NT2/D1 (cell line): ENCODE data around the gene SH3BP2.

Experiments used
- DNase-seq: peaks from one replicate; pipeline ENCODE4 v3.0.0-alpha.2; 2011; ENCODE audit warnings: low read depth, low spot score
- H3K27me3 ChIP-seq: 2 replicates; pipeline ENCODE4 v1.6.0; 2011; ENCODE audit warnings: mild to moderate bottlenecking; ENCODE audit not compliant: insufficient read length, insufficient read depth
- H3K36me3 ChIP-seq: 2 replicates; pipeline ENCODE4 v1.6.1; 2011; ENCODE audit warnings: mild to moderate bottlenecking, low read length, mixed read lengths; ENCODE audit not compliant: insufficient read depth, insufficient read length
- H3K4me1 ChIP-seq: 2 replicates; pipeline ENCODE4 v1.5.1; 2011; ENCODE audit not compliant: insufficient read depth, insufficient read length
- H3K4me3 ChIP-seq: 2 replicates; pipeline ENCODE4 v1.5.1; 2011; ENCODE audit warnings: low read depth; ENCODE audit not compliant: insufficient read length
- H3K9ac ChIP-seq: 2 replicates; pipeline ENCODE4 v1.6.0; 2011; ENCODE audit warnings: low read depth; ENCODE audit not compliant: insufficient read length
- H3K9me3 ChIP-seq: 2 replicates; pipeline ENCODE4 v1.5.1; 2011; ENCODE audit warnings: mild to moderate bottlenecking, low read length; ENCODE audit not compliant: insufficient read depth
- SUZ12 ChIP-seq: IDR thresholded peaks from 2 replicates; pipeline ENCODE4 v1.6.1; 2011; ENCODE audit not compliant: insufficient read length, insufficient read depth; ENCODE audit errors: extremely low read depth
- YY1 ChIP-seq: IDR thresholded peaks from 2 replicates; pipeline ENCODE4 v1.6.1; 2011; ENCODE audit not compliant: insufficient read length, insufficient read depth
- ZNF274 ChIP-seq: IDR thresholded peaks from 2 replicates; pipeline ENCODE4 v1.6.1; 2011; ENCODE audit warnings: mild to moderate bottlenecking, low read depth, low read length

Gene SH3BP2

DNA sequence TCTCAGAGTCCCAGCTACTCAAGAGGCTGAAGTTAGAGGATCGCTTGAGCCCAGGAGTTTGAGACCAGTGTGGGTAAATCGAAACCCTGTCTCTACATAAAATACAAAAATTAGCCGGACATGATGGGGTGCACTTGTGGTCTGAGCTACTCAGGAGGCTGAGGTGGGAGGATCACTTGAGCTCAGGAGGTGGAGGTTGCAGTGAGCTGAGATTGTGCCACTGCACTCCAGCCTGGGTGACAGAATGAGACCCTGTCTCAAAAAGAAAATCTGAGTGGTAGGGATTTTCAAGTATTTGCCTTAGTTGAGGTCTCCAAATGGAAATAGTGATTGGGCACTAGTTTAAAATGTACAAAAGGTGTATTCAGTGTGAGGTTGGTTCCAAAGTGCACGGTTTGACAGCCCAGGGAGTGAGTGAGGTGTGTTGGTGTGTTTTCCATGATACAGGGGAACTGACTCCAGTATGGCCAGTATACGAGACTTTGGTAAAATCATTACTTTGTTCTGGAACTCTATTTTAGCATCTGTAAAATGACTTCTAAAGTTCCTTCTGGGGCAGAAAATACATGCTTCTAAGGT, 64.6 kb downstream of the SH3BP2 start:
- no peak overlapping the region for H3K9ac ChIP-seq
- no peak for TF ChIP-seq YY1
- TF ChIP-seq ZNF274 = no peak
- TF ChIP-seq SUZ12 = no peak
- H3K36me3 ChIP-seq = peaks cover 19% of the 10 kb centered on the region
- DNase-seq = no peak
- no peaks in the 10 kb centered on the region for H3K9me3 ChIP-seq
- no peak overlapping the region for H3K4me3 ChIP-seq
- peaks cover 4% of the 10 kb centered on the region for H3K4me1 ChIP-seq
- no peaks in the 10 kb centered on the region for H3K27me3 ChIP-seq

DNA sequence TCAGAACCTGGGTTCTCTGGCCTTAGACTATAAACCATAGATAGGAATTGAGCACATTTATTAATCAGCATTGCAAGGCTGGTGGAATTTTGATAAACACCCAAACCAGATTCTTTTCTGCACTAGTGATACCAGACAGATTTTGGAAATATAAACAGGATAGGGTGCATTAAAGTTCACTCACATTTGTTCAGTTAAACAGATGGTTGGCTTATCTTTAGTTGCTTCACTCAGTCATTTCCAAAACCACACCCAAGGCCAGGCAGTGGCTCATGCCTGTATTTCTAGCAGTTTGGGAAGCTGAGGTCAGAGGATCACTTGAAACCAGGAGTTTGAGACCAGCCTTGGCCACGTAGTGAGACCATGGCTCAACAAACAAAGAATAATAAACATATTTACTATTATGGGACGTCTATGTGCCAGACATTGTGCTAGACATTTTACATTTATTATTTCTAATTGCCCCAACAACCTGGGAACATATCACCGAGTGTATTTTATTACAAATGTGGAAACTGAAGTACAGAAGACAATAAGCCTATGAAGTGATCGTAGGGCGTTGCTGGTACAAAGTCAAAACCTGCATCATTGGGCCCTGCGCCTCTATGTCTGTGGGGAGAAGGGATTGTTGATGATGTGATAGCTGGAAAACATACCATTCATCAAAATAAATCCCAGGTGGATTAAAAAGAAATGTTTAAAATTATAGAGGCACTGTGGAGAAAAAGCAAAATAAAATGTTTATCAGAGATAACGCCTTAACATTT, 65.7 kb downstream of the SH3BP2 start:
- Histone ChIP-seq H3K27me3 (no peaks in the 10 kb centered on the region), H3K36me3 (peaks cover 14% of the 10 kb centered on the region), H3K4me3 (no peak overlapping the region), H3K9me3 (no peaks in the 10 kb centered on the region), H3K9ac (no peak overlapping the region), H3K4me1 (peaks cover 7% of the 10 kb centered on the region)
- no peak for DNase-seq
- TF ChIP-seq ZNF274 = no peak
- no peak for TF ChIP-seq SUZ12
- no peak for TF ChIP-seq YY1

DNA sequence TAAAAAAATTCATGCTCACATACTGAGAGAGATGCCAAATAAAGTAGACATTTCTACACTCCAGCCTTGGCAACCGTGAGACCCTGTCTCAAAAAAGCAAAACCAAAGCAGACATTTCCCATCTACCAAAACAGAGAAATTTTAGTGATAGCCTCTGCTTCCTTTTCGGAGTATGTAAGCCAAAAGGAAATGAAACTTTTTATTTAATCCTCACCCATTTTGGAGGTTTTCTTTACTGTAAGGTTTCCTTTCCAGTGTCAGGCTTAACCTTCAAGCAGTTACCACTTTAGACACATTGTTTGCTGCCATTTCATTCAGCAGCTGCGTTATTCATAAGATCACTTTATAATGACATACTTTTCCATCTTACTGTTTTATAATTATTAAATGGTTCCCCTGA, 66.6 kb downstream of the SH3BP2 start:
- Histone ChIP-seq H3K4me3 (no peak overlapping the region), H3K4me1 (peaks cover 7% of the 10 kb centered on the region), H3K9me3 (no peaks in the 10 kb centered on the region), H3K9ac (no peak overlapping the region), H3K27me3 (no peaks in the 10 kb centered on the region), H3K36me3 (peaks cover 5% of the 10 kb centered on the region)
- no peak for DNase-seq
- TF ChIP-seq SUZ12 = no peak
- no peak for TF ChIP-seq ZNF274
- no peak for TF ChIP-seq YY1

DNA sequence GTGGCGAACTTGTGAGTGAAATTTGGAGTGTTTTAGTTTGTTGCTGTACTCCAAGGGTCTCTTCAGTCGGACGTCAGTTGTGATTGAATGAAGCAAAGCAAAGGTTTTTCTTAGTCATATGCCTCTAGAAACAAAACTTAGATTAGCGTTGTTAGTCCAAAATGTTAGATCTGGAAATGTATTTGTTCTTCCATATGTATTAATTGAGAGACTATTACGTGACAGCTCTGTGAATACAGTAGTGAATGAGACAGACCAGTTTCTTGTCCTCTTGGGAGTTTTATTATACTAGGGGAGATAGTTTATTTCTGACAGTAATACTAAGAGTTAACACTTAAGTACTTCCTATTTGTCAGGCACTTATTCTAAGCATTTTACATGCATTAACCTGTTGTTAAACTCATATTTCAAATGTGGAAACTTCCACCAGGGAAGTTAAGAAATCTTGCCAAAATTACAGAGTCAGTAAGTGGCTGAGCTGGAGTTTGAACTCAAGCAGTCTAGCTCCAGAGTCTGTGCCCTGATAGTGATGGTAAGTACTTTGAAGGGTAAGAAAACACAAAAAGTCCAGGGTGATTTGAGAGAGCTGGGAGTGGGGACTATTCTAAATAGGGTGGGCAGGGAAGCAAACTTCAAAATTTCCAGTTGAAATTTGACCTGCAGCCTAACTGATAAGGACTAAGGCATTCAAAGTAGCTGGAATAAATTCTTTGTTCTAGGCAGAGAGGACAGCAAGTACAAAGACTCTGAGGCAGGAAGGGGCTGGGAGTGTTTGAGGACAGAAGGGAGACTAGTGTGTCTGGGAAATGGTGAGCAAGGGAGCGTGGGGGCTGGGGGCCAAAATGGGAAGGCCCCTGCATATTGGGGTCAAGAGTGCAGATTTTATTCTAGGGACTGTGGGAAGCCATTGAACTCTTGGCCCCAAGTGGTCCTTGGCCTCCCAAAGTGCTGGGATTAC, 67.8 kb downstream of the SH3BP2 start:
- no peak for DNase-seq
- no peak overlapping the region for H3K4me3 ChIP-seq
- no peaks in the 10 kb centered on the region for H3K27me3 ChIP-seq
- peaks cover 7% of the 10 kb centered on the region for H3K4me1 ChIP-seq
- TF ChIP-seq ZNF274 (no peak), SUZ12 (no peak), YY1 (no peak)
- H3K36me3 ChIP-seq = no peaks in the 10 kb centered on the region
- H3K9me3 ChIP-seq = no peaks in the 10 kb centered on the region
- no peak overlapping the region for H3K9ac ChIP-seq

DNA sequence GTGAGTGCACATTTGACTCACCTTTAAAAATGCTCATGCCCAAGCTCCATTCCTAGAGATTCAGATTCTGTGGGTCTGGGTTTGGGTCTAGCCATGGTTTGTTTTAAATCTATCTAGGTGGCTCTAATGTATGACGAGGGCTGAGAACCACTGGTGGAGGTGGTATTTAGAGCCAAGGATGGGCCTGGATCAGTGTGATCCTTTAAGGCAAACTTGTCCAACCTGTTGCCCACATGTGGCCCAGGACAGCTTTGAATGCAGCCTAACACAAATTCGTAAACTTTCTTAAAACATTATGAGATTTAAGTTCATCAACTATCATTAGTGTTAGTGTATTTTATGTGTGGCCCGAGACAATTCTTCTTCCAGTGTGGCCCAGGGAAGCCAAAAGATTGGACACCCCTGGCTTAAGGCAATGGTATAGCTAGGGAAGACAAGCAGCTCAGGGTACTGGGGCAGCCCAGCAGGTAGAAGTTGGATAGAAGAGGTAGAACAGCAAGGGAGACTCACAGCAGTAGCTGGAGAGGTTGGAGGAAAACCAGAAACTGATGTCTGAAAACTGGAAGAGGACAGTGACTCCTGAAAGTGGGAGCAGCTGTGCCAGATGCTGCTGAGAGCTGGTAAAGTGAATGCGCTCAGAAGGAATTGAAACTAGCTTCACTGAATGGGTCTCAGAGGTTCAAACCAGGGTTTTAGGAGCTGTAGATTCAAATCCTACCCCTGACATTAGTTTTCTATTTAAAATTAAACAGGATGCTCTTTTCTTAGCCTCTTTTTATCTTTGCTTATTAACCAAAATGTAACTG, 68.9 kb downstream of the SH3BP2 start:
- TF ChIP-seq ZNF274 (no peak), YY1 (no peak), SUZ12 (no peak)
- DNase-seq = no peak
- Histone ChIP-seq H3K9me3 (no peaks in the 10 kb centered on the region), H3K36me3 (no peaks in the 10 kb centered on the region), H3K4me3 (no peak overlapping the region), H3K4me1 (peaks cover 7% of the 10 kb centered on the region), H3K27me3 (no peaks in the 10 kb centered on the region), H3K9ac (no peak overlapping the region)

DNA sequence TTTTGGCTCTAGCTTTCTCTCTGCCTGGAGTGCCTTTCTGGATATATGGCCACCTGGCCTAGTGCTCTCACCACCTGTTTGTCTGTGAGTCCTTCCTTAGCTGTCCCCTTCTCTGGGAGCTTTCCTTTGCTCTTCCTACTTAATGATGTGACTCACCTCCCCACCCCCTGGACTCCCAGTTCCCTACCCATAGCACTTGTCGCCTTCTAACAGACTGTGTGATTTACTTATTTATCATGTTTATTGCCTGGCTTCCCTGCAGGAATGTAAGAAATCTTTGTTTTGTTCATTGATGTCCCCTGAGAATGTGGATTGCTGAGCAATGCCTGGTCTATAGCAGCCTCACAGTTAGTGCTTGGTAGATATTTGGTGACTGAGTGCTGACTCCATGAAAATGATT, 69.6 kb downstream of the SH3BP2 start:
- TF ChIP-seq ZNF274 = no peak
- TF ChIP-seq YY1 = no peak
- no peak for TF ChIP-seq SUZ12
- Histone ChIP-seq H3K36me3 (no peaks in the 10 kb centered on the region), H3K9me3 (no peaks in the 10 kb centered on the region), H3K27me3 (no peaks in the 10 kb centered on the region), H3K4me1 (peaks cover 7% of the 10 kb centered on the region), H3K9ac (no peak overlapping the region), H3K4me3 (no peak overlapping the region)
- DNase-seq = no peak
